Measurements from ENCODE around the gene NCCRP1. TPM values are rescaled to one million over a fixed set of nuclear protein-coding genes. Genes with fewer than 3 reads are reported as not detected.

The NCCRP1 gene
- total and polyA plus RNA-seq, 2 experiments from 2014 or later = 2.5 to 7.0 TPM

DNA sequence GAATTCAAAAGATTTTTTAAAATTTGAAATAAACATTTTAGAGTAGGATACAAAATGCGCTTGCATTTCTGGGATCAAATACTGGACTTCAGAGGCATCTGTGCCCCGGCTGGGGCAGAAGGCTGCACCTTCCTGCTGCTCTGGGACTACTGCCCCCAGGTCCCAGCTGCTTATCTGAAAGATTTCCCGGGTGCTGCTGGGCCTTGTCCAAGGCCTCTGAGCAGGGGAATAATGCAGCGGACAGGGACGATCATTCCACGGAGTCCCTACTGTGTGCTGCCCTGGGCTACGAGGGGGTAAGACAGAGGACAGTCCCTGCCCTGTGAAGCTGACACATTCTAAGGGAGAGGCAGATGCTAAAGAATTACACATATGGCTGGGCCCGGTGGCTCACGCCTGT lies 33.1 kb upstream of the NCCRP1 start:
- H3K27me3 ChIP-seq = no peaks in the 10 kb centered on the region
- no peaks in the 10 kb centered on the region for H3K9me3 ChIP-seq (ENCODE audit: low read depth)
- no peak for DNase-seq (ENCODE audit: low spot score)
- no peak overlapping the region for H3K4me2 ChIP-seq
- no peaks in the 10 kb centered on the region for H3K9me2 ChIP-seq (replicated peaks; ENCODE audit: insufficient read depth)
- H3K4me3 ChIP-seq = no peak overlapping the region
- 84% methylated on average over 9 of the region's 9 CpGs for WGBS (ENCODE audit: low lambda C conversion rate, missing lambda C conversion rate)
- no peaks in the 10 kb centered on the region for H3K36me3 ChIP-seq (replicated peaks; ENCODE audit: insufficient read depth, low read depth)
- TF ChIP-seq EZH2 (IDR thresholded peaks at IDR 0.05; ENCODE audit: borderline replicate concordance) (no peak), EZH2phosphoT487 (IDR thresholded peaks at IDR 0.05; ENCODE audit: low read depth, severe bottlenecking, unreplicated experiment) (no peak)
- TF ChIP-seq, protein P1, sequence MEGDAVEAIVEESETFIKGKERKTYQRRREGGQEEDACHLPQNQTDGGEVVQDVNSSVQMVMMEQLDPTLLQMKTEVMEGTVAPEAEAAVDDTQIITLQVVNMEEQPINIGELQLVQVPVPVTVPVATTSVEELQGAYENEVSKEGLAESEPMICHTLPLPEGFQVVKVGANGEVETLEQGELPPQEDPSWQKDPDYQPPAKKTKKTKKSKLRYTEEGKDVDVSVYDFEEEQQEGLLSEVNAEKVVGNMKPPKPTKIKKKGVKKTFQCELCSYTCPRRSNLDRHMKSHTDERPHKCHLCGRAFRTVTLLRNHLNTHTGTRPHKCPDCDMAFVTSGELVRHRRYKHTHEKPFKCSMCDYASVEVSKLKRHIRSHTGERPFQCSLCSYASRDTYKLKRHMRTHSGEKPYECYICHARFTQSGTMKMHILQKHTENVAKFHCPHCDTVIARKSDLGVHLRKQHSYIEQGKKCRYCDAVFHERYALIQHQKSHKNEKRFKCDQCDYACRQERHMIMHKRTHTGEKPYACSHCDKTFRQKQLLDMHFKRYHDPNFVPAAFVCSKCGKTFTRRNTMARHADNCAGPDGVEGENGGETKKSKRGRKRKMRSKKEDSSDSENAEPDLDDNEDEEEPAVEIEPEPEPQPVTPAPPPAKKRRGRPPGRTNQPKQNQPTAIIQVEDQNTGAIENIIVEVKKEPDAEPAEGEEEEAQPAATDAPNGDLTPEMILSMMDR (IDR thresholded peaks at IDR 0.05; ENCODE audit: poor library complexity) = no peak
- H2AFZ ChIP-seq = no peak overlapping the region
- peaks cover 36% of the 10 kb centered on the region for H3K4me1 ChIP-seq (ENCODE audit: insufficient read depth)
- H3K27ac ChIP-seq = no peak overlapping the region
- peaks cover 91% of the 10 kb centered on the region for H3K79me2 ChIP-seq
- peaks cover 67% of the 10 kb centered on the region for H4K20me1 ChIP-seq (ENCODE audit: insufficient read depth, poor library complexity, severe bottlenecking)

DNA sequence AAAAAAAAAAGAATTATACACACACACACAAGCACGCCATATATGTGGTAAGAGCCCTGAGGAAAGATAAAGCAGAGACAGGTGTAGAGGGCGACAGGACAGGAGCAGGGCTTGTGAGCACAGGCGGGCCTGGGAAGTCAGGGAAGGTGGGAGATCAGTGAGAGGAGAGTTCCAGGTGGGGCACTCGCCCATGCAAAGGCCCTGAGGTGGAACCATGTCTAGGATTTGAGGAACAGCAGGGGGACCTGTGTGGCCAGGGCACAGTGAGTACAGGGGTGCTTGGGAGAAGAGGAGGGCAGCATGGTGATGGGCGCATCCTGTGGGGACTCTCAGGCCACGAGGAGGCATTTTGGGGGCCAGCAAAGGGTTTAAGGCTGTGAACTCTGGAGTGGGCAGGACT lies 32.5 kb upstream of the NCCRP1 start:
- H3K4me1 ChIP-seq (ENCODE audit: insufficient read depth) = peaks cover 30% of the 10 kb centered on the region
- H3K4me2 ChIP-seq = no peak overlapping the region
- 99% methylated on average over 6 of the region's 6 CpGs for WGBS (ENCODE audit: low lambda C conversion rate, missing lambda C conversion rate)
- peaks cover 64% of the 10 kb centered on the region for H4K20me1 ChIP-seq (ENCODE audit: insufficient read depth, poor library complexity, severe bottlenecking)
- DNase-seq (ENCODE audit: low spot score) = no peak
- H3K27ac ChIP-seq = no peak overlapping the region
- no peaks in the 10 kb centered on the region for H3K9me2 ChIP-seq (replicated peaks; ENCODE audit: insufficient read depth)
- H3K27me3 ChIP-seq = no peaks in the 10 kb centered on the region
- H3K36me3 ChIP-seq (replicated peaks; ENCODE audit: insufficient read depth, low read depth) = no peaks in the 10 kb centered on the region
- no peak overlapping the region for H3K4me3 ChIP-seq
- TF ChIP-seq EZH2phosphoT487 (IDR thresholded peaks at IDR 0.05; ENCODE audit: low read depth, severe bottlenecking, unreplicated experiment) = no peak
- TF ChIP-seq, protein P1 (IDR thresholded peaks at IDR 0.05; ENCODE audit: poor library complexity) = no peak
- no peak overlapping the region for H2AFZ ChIP-seq
- peaks cover 84% of the 10 kb centered on the region for H3K79me2 ChIP-seq
- H3K9me3 ChIP-seq (ENCODE audit: low read depth) = no peaks in the 10 kb centered on the region

DNA sequence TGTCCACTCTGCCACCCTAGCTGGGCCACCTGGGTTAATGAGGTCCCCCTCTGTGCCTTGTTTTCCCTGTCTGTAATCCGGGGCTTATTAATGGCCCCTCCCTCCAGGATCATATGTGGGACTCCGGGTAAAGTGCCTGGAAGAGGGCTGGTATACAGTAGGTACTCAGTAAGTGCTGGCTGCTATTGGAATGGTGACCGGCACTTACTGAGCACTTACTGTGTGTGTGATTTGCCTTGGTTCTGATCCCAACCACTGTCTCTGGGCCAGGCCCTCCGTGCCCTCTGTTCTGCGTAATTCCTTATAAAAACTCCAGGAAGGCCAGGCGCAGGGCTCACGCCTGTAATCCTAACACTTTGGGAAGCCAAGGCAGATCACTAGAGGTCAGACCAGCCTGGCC lies 30.9 kb upstream of the NCCRP1 start:
- TF ChIP-seq, protein P1 (IDR thresholded peaks at IDR 0.05; ENCODE audit: poor library complexity) = no peak
- TF ChIP-seq EZH2phosphoT487 (IDR thresholded peaks at IDR 0.05; ENCODE audit: low read depth, severe bottlenecking, unreplicated experiment) = no peak
- TF ChIP-seq EZH2 (IDR thresholded peaks at IDR 0.05; ENCODE audit: borderline replicate concordance) = no peak
- Histone ChIP-seq H3K79me2 (peaks cover 74% of the 10 kb centered on the region), H3K4me3 (no peak overlapping the region), H3K4me2 (no peak overlapping the region), H3K27me3 (no peaks in the 10 kb centered on the region), H3K36me3 (replicated peaks; ENCODE audit: insufficient read depth, low read depth) (no peaks in the 10 kb centered on the region), H3K9me3 (ENCODE audit: low read depth) (no peaks in the 10 kb centered on the region), H3K9me2 (replicated peaks; ENCODE audit: insufficient read depth) (no peaks in the 10 kb centered on the region), H3K4me1 (ENCODE audit: insufficient read depth) (peaks cover 22% of the 10 kb centered on the region), H4K20me1 (ENCODE audit: insufficient read depth, poor library complexity, severe bottlenecking) (peaks cover 55% of the 10 kb centered on the region), H3K27ac (no peak overlapping the region), H2AFZ (no peak overlapping the region)
- no peak for DNase-seq (ENCODE audit: low spot score)
- 95% methylated on average over 7 of the region's 7 CpGs for WGBS (ENCODE audit: low lambda C conversion rate, missing lambda C conversion rate)

Measured in hepatocyte (in vitro differentiated cells).